Esophagus squamous epithelium (tissue), 5 donors: ENCODE measurements around the gene PRICKLE3. TPM values are rescaled to one million over a fixed set of nuclear protein-coding genes. Genes with fewer than 3 reads are reported as not detected.

Experiments used
- DNase-seq: peaks from one replicate; lab custom pipeline; 2025; lab: John Stamatoyannopoulos, UW
- H3K27ac ChIP-seq, 4 donors: fragments of 200-600 bp; sonication (generic); one replicate each; pipeline ENCODE4 v1.5.1; 2016 to 2019; ENCODE audit warnings: mild to moderate bottlenecking in 1 of 4
- H3K27me3 ChIP-seq, 4 donors: fragments of 200-600 bp; sonication (generic); 1 replicate in 3 of 4; 2 replicates in 1 of 4; pipeline versions ENCODE4 v1.5.1 to v1.6.0; 2017 to 2021; ENCODE audit warnings: antibody characterized with exemption in 1 of 4
- H3K36me3 ChIP-seq, 3 donors: fragments of 200-600 bp; sonication (generic); one replicate each; pipeline ENCODE4 v1.5.1; 2016 to 2019
- H3K4me1 ChIP-seq, 3 donors: fragments of 200-600 bp; sonication (generic); one replicate each; pipeline ENCODE4 v1.5.1; 2017 to 2019
- H3K4me3 ChIP-seq, 4 donors: fragments of 200-600 bp; sonication (generic); 1 replicate in 3 of 4; 2 replicates in 1 of 4; pipeline ENCODE4 v1.5.1; 2016 to 2019; ENCODE audit warnings: mild to moderate bottlenecking in 2 of 4, moderate library complexity in 1 of 4
- H3K9me3 ChIP-seq, 3 donors: fragments of 200-600 bp; sonication (generic); one replicate each; pipeline ENCODE4 v1.5.1; 2016 to 2019
- CTCF ChIP-seq, 6 experiments: fragments of 450-650 bp in 4 of 6; fragments of 200-600 bp in 2 of 6; sonication (generic) in 2 of 6; IDR thresholded peaks; one replicate each; pipeline ENCODE4 v1.5.1; 2016 to 2019; ENCODE audit warnings: antibody characterized with exemption in 6 of 6, mild to moderate bottlenecking in 4 of 6, moderate library complexity in 4 of 6
- POLR2A ChIP-seq, 4 donors: fragments of 450-650 bp; IDR thresholded peaks; one replicate each; pipeline ENCODE4 v1.6.1; 2017; ENCODE audit warnings: antibody characterized with exemption in 4 of 4, mild to moderate bottlenecking in 4 of 4, moderate library complexity in 3 of 4
- WGBS, 2 donors: methylation state at CpG; one replicate each; pipeline ENCODE4 v1.1.5; 2018; 5-methylcytosine and 5-hydroxymethylcytosine counted together
- intact Hi-C: fragments of 100-400 bp; cut with DNase I; formaldehyde crosslinking; loops from one replicate; pipeline ENCODE4 v1.15.0; 2022
- total RNA-seq, 4 donors: library from RNA; depleted of rRNA; stranded (reverse); fragments of >200 nt; gene quantifications; one replicate each; pipeline ENCODE4 v1.1.0, GENCODE V29; 2016
- donor health status: DM: yes; HTN: yes; CAD: no.

The PRICKLE3 gene
- total RNA-seq, 4 donors from 2014 or later, result 15.7 to 33.8 (median 19.9) TPM

GRCh38 chrX:49172280-49172780, 13.8 kb downstream of the PRICKLE3 start:
- peaks cover 0 to 31% (median 0%) of the 10 kb centered on the region in 3 donors for H3K36me3 ChIP-seq
- H3K9me3 ChIP-seq, result no peaks in the 10 kb centered on the region
- H3K27ac ChIP-seq, result peak overlapping the region; percentile 93 to 96 (median 95)
- H3K4me1 ChIP-seq, result peaks cover 0 to 75% (median 9%) of the 10 kb centered on the region in 3 donors
- DNase-seq, result no peak
- H3K4me3 ChIP-seq, result peak overlapping the region; percentile 63 to 75 (median 66)
- H3K27me3 ChIP-seq, result no peaks in the 10 kb centered on the region
- 43% methylated on average over 5 of the region's 37 CpGs; no CpG with 5 or more reads in 1 of the 2 donors for WGBS, 2 donors
- intact Hi-C loops, result no loop called here
- TF ChIP-seq CTCF (IDR thresholded peaks at IDR 0.05) (no peak), POLR2A (IDR thresholded peaks at IDR 0.05) (peak in 1 of 4 donors; percentile 29)

- no peak for DNase-seq
- Histone ChIP-seq H3K36me3 (peaks cover 0 to 31% (median 0%) of the 10 kb centered on the region in 3 donors), H3K4me3 (peak within 1 kb of the TSS; percentile 63 to 75 (median 66)), H3K9me3 (no peaks in the 10 kb centered on the region), H3K27ac (peak within 1 kb of the TSS; percentile 93 to 96 (median 95)), H3K27me3 (no peaks in the 10 kb centered on the region), H3K4me1 (peaks cover 0 to 74% (median 9%) of the 10 kb centered on the region in 3 donors)
- TF ChIP-seq POLR2A (IDR thresholded peaks at IDR 0.05) (peak in 2 of 4 donors; percentile 66 to 77), CTCF (IDR thresholded peaks at IDR 0.05) (no peak)
- intact Hi-C loops, result no loop called here
- 81% methylated on average over 3 of the region's 46 CpGs; no CpG with 5 or more reads in 1 of the 2 donors for WGBS, 2 donors
Observed at GRCh38 chrX:49171752-49172279, 14.4 kb downstream of the PRICKLE3 start, which contains the start of gene PLP2. Gene PLP2 (plus strand): TSS chrX:49171898. CDS start chrX:49172001, 103 bp downstream.

- 29 to 36% methylated on average over 3 of the region's 3 CpGs for WGBS, 2 donors
- intact Hi-C loops, result no loop called here
- TF ChIP-seq CTCF (IDR thresholded peaks at IDR 0.05) (no peak), POLR2A (IDR thresholded peaks at IDR 0.05) (no peak)
- no peak for DNase-seq
- H3K4me3 ChIP-seq, result peak overlapping the region; percentile 39 to 67 (median 49)
- peaks cover 0 to 58% (median 14%) of the 10 kb centered on the region in 3 donors for H3K4me1 ChIP-seq
- no peaks in the 10 kb centered on the region for H3K27me3 ChIP-seq
- H3K27ac ChIP-seq, result peak overlapping the region; percentile 89 to 95 (median 90)
- H3K36me3 ChIP-seq, result no peaks in the 10 kb centered on the region
- no peaks in the 10 kb centered on the region for H3K9me3 ChIP-seq
Observed at GRCh38 chrX:49167740-49168108, 18.4 kb downstream of the PRICKLE3 start.

- WGBS, 2 donors, result 0 to 44% methylated on average over 5 to 23 of the region's 35 CpGs
- Histone ChIP-seq H3K27me3 (no peaks in the 10 kb centered on the region), H3K4me3 (peak overlapping the region; percentile 39 to 67 (median 49)), H3K36me3 (no peaks in the 10 kb centered on the region), H3K9me3 (no peaks in the 10 kb centered on the region), H3K4me1 (peaks cover 0 to 57% (median 14%) of the 10 kb centered on the region in 3 donors), H3K27ac (peak overlapping the region; percentile 89 to 95 (median 90))
- no peak for DNase-seq
- TF ChIP-seq POLR2A (IDR thresholded peaks at IDR 0.05) (peak in 2 of 4 donors; percentile 65 to 68), CTCF (IDR thresholded peaks at IDR 0.05) (no peak)
- intact Hi-C loops, result no loop called here
Observed at GRCh38 chrX:49166914-49167739, 19.0 kb downstream of the PRICKLE3 start.
